ENCODE measurements around the gene WASL. TPM values are rescaled to one million over a fixed set of nuclear protein-coding genes. Genes with fewer than 3 reads are reported as not detected.
"Not testable (repeated sequence)": the region's sequence is repeated elsewhere in the genome, so short reads cannot be mapped to it uniquely, and the experiment has no call there.

The WASL gene
- total and polyA plus RNA-seq, 10 of the 15 experiments (the other 5 are each of a cell fraction or from before 2014, with no cell fraction given), result 2.0 to 6.4 (median 3.5) TPM

DNA sequence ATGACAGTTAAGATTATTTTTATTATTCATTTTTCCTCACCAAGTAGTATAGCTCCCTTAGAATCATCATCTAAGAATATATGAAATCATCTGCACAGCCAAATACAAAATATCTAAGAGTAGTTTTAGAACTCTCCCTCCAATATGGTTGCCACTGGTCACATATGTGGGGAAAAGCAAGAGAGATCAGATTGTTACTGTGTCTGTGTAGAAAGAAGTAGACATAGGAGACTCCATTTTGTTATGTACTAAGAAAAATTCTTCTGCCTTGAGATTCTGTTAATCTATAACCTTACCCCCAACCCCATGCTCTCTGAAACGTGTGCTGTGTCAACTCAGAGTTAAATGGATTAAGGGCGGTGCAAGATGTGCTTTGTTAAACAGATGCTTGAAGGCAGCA lies 31.7 kb upstream of the WASL start:
- H3K9me3 ChIP-seq (replicated peaks; ENCODE audit: control insufficient read depth, insufficient read depth, low read length); H3K27ac ChIP-seq (ENCODE audit: control insufficient read depth, insufficient read depth); H3K4me1 ChIP-seq (ENCODE audit: control insufficient read depth, insufficient read depth, low read length); H2AFZ ChIP-seq (ENCODE audit: control insufficient read depth, low read depth, low read length); intact Hi-C loops (cut with micrococcal nuclease; ENCODE audit: unreplicated experiment); FAIRE-seq; ATAC-seq; H3K79me2 ChIP-seq (ENCODE audit: control insufficient read depth, insufficient read depth, low read length); DNase-seq (ENCODE audit: low read depth, low spot score); POLR2A ChIA-PET; BruUV-seq (replicated peaks); RAD21 ChIA-PET (ENCODE audit: unreplicated experiment); in situ Hi-C loops (cut with MboI); H4K20me1 ChIP-seq (ENCODE audit: control insufficient read depth, insufficient read depth); H3K27me3 ChIP-seq (replicated peaks in 1 of 2; ENCODE audit: control insufficient read depth in 2 of 2, insufficient read depth in 2 of 2, low read length in 1 of 2); H3K4me2 ChIP-seq (ENCODE audit: control insufficient read depth, insufficient read depth); H3K36me3 ChIP-seq (ENCODE audit: control insufficient read depth in 2 of 2, insufficient read depth in 2 of 2, low read length in 1 of 2); H3K9ac ChIP-seq (ENCODE audit: control insufficient read depth, insufficient read depth, low read length); H3K4me3 ChIP-seq: not testable (repeated sequence)
- SMC1A ChIA-PET (ENCODE audit: uncharacterized antibody, unreplicated experiment), result interaction anchor here (1.4 to 2.2 kb wide), 3 partner anchors 9 to 16 kb away, joined by 3 to 9 read pairs (median 3); no protein-coding TSS in a partner anchor
- 0% methylated on average over 1 of the region's 2 CpGs for WGBS (ENCODE audit: insufficient coverage, insufficient replicate concordance, low lambda C conversion rate, missing lambda C conversion rate)
- CTCF ChIA-PET, result interaction anchor here (1.2 to 1.8 kb wide), 3 partner anchors 9 to 79 kb away, joined by 3 to 4 read pairs (median 3); no protein-coding TSS in a partner anchor

DNA sequence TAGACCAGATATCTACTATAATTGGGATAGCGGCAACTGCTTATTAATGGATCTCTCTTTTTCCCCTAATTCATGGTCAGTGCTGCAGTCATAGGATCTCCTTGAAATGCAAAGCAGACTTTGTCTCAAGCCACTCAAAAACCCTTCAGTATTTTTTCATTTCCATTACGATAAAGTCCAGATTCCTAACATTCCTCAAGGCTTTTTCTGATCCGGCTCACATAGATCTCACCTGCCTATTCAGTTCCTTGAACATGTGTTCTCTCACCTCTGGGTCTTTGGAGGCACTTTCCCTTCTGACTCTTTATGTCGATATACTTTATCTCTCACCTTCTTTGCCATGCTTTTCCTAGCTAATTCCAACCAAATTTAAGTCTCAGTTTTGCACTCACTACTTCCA lies 25.7 kb upstream of the WASL start:
- ChIA-PET POLR2A (no interaction called here), SMC1A (ENCODE audit: uncharacterized antibody, unreplicated experiment) (interaction anchor here (0.8 to 6.1 kb wide), 2 partner anchors 8 to 25 kb away, joined by 3 to 27 read pairs; partner anchors contain the start of gene WASL), CTCF (interaction anchor here (1.1 to 2.7 kb wide), 4 partner anchors 19 to 90 kb away, joined by 3 to 13 read pairs (median 4); no protein-coding TSS in a partner anchor), RAD21 (ENCODE audit: unreplicated experiment) (interaction anchor here (1.3 kb wide), 1 partner anchor 90 kb away, joined by 4 read pairs; no protein-coding TSS in a partner anchor)
- TF ChIP-seq, protein P1, sequence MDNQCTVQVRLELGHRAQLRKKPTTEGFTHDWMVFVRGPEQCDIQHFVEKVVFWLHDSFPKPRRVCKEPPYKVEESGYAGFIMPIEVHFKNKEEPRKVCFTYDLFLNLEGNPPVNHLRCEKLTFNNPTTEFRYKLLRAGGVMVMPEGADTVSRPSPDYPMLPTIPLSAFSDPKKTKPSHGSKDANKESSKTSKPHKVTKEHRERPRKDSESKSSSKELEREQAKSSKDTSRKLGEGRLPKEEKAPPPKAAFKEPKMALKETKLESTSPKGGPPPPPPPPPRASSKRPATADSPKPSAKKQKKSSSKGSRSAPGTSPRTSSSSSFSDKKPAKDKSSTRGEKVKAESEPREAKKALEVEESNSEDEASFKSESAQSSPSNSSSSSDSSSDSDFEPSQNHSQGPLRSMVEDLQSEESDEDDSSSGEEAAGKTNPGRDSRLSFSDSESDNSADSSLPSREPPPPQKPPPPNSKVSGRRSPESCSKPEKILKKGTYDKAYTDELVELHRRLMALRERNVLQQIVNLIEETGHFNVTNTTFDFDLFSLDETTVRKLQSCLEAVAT (IDR thresholded peaks at IDR 0.05), result no peak
- no peak for TF ChIP-seq STAT1 (conservative IDR thresholded peaks at IDR 0.05)
- no peak for TF ChIP-seq HCFC1 (IDR thresholded peaks at IDR 0.05; ENCODE audit: low read length)
- no peak for TF ChIP-seq FOXM1 (IDR thresholded peaks at IDR 0.05; ENCODE audit: low read depth, low read length)
- TF ChIP-seq EED (IDR thresholded peaks at IDR 0.05; ENCODE audit: low read depth), result no peak
- TF ChIP-seq ZNF24 (IDR thresholded peaks at IDR 0.05), result no peak
- no peak for TF ChIP-seq IRF4 (IDR thresholded peaks at IDR 0.05; ENCODE audit: low read depth, low read length)
- no peak for TF ChIP-seq BRCA1 (IDR thresholded peaks at IDR 0.05; ENCODE audit: low read depth, low read length)
- TF ChIP-seq RUNX3 (IDR thresholded peaks at IDR 0.05; ENCODE audit: low read length), result no peak
- no peak for TF ChIP-seq NFIC (IDR thresholded peaks at IDR 0.05; ENCODE audit: low read depth, low read length)
- DNase-seq (ENCODE audit: low read depth, low spot score) (no peak), FAIRE-seq (no peak), ATAC-seq (no peak)
- H3K27me3 ChIP-seq (replicated peaks in 1 of 2; ENCODE audit: control insufficient read depth in 2 of 2, insufficient read depth in 2 of 2, low read length in 1 of 2), result no peaks in the 10 kb centered on the region
- no peak overlapping the region for H2AFZ ChIP-seq (ENCODE audit: control insufficient read depth, low read depth, low read length)
- H3K9ac ChIP-seq (ENCODE audit: control insufficient read depth, insufficient read depth, low read length), result no peak overlapping the region
- H3K36me3 ChIP-seq (ENCODE audit: control insufficient read depth in 2 of 2, insufficient read depth in 2 of 2, low read length in 1 of 2), result no peaks in the 10 kb centered on the region
- H3K79me2 ChIP-seq (ENCODE audit: control insufficient read depth, insufficient read depth, low read length), result no peaks in the 10 kb centered on the region
- no peak overlapping the region for H3K27ac ChIP-seq (ENCODE audit: control insufficient read depth, insufficient read depth)
- in situ Hi-C loops (cut with MboI) (no loop called here), intact Hi-C loops (cut with micrococcal nuclease; ENCODE audit: unreplicated experiment) (no loop called here)
- no peak overlapping the region for H3K4me3 ChIP-seq
- H3K9me3 ChIP-seq (replicated peaks; ENCODE audit: control insufficient read depth, insufficient read depth, low read length), result no peaks in the 10 kb centered on the region; the same call in 2 of the 3 replicates
- no TSS peak for BruUV-seq (replicated peaks)
- H3K4me2 ChIP-seq (ENCODE audit: control insufficient read depth, insufficient read depth), result no peak overlapping the region
- WGBS (ENCODE audit: insufficient coverage, insufficient replicate concordance, low lambda C conversion rate, missing lambda C conversion rate), result 81% methylated on average over 4 of the region's 4 CpGs
- no peaks in the 10 kb centered on the region for H4K20me1 ChIP-seq (ENCODE audit: control insufficient read depth, insufficient read depth)
- no peaks in the 10 kb centered on the region for H3K4me1 ChIP-seq (ENCODE audit: control insufficient read depth, insufficient read depth, low read length)
